WTC11 (cell line): ENCODE measurements around the gene DISC1. TPM values are rescaled to one million over a fixed set of nuclear protein-coding genes. Genes with fewer than 3 reads are reported as not detected.
"Not testable (repeated sequence)": the region's sequence is repeated elsewhere in the genome, so short reads cannot be mapped to it uniquely, and the experiment has no call there.

Experiments
- ATAC-seq: fragments of 200-7000 bp; cut with Tn5 transposase; 2 replicates; pipeline ENCODE4 v1.10.0; 2021; ENCODE audit warnings: mild to moderate bottlenecking, moderate library complexity
- CTCF ChIA-PET: fragments of 300-600 bp; sonication (Branson Sonifier 250); formaldehyde crosslinking; loops from one replicate; lab custom pipeline; 2021; ENCODE audit warnings: antibody characterized with exemption; lab: Charles Lee
- POLR2A ChIA-PET: fragments of 350-600 bp; sonication (Branson Sonifier 250); formaldehyde crosslinking; loops from one replicate; lab custom pipeline; 2021; ENCODE audit warnings: antibody characterized with exemption; lab: Charles Lee
- DNase-seq: peaks from one replicate; pipeline ENCODE4 v3.0.0; 2021; ENCODE audit warnings: low spot score
- H3K27ac Mint-ChIP-seq: 2 replicates; pipeline ENCODE4 v1.8.0; 2021; ENCODE audit warnings: mixed read lengths
- H3K27me3 Mint-ChIP-seq: 2 replicates; pipeline ENCODE4 v1.8.0; 2021; ENCODE audit warnings: low read depth, mild to moderate bottlenecking, moderate library complexity, mixed read lengths
- H3K36me3 Mint-ChIP-seq: 2 replicates; pipeline ENCODE4 v1.8.0; 2021; ENCODE audit warnings: mixed read lengths
- H3K4me1 Mint-ChIP-seq: 2 replicates; pipeline ENCODE4 v1.8.0; 2022; ENCODE audit warnings: mixed read lengths
- H3K4me3 Mint-ChIP-seq: 2 replicates; pipeline ENCODE4 v1.8.0; 2021; ENCODE audit warnings: mild to moderate bottlenecking, moderate library complexity, mixed read lengths
- H3K9me3 Mint-ChIP-seq: 2 replicates; pipeline ENCODE4 v1.8.0; 2021; ENCODE audit warnings: mixed read lengths
- CREB1 ChIP-seq: sonication (generic); formaldehyde crosslinking; IDR thresholded peaks from 2 replicates; pipeline ENCODE4 v1.8.0; 2023; ENCODE audit warnings: mild to moderate bottlenecking, missing genetic modification reagents
- GTF2I ChIP-seq: fragments of 250-450 bp; sonication (Bioruptor Pico); conservative IDR thresholded peaks from 2 replicates; pipeline ENCODE4 v1.4.0; 2021; ENCODE audit warnings: mild to moderate bottlenecking
- KAT7 ChIP-seq: sonication (generic); formaldehyde crosslinking; IDR thresholded peaks from 2 replicates; pipeline ENCODE4 v1.8.1; 2023; ENCODE audit warnings: missing genetic modification reagents, mild to moderate bottlenecking, borderline replicate concordance
- PRRX2 ChIP-seq: fragments of 250-450 bp; sonication (Bioruptor Pico); IDR thresholded peaks from 2 replicates; pipeline ENCODE4 v1.8.0; 2021; ENCODE audit warnings: mild to moderate bottlenecking
- RORB ChIP-seq: fragments of 250-450 bp; sonication (Bioruptor Pico); IDR thresholded peaks from 2 replicates; pipeline ENCODE4 v1.9.0; 2021; ENCODE audit warnings: mild to moderate bottlenecking
- ZNF396 ChIP-seq: fragments of 250-450 bp; sonication (Bioruptor Pico); IDR thresholded peaks from 2 replicates; pipeline ENCODE4 v1.8.0; 2021; ENCODE audit warnings: mild to moderate bottlenecking, moderate library complexity, borderline replicate concordance
- ZNF671 ChIP-seq: fragments of 250-450 bp; sonication (Bioruptor Pico); IDR thresholded peaks from 2 replicates; pipeline ENCODE4 v1.8.0; 2021; ENCODE audit warnings: mild to moderate bottlenecking
- total RNA-seq: library from RNA; stranded (reverse); gene quantifications from 3 replicates; pipeline ENCODE4 v1.2.3, GENCODE V29; 2021
- TF ChIP-seq, protein P1 (sequence below): sonication (generic); formaldehyde crosslinking; IDR thresholded peaks from 2 replicates; pipeline ENCODE4 v1.8.1; 2023; ENCODE audit warnings: mild to moderate bottlenecking, missing genetic modification reagents
- TF ChIP-seq, protein P2 (sequence below): sonication (generic); formaldehyde crosslinking; IDR thresholded peaks from 2 replicates; pipeline ENCODE4 v1.8.0; 2022; ENCODE audit warnings: mild to moderate bottlenecking, missing genetic modification reagents
- TF ChIP-seq, protein P3 (sequence below): sonication (generic); formaldehyde crosslinking; IDR thresholded peaks from 2 replicates; pipeline ENCODE4 v1.8.1; 2022; ENCODE audit warnings: missing genetic modification reagents, borderline replicate concordance
- TF ChIP-seq, protein P4 (sequence below): sonication (generic); formaldehyde crosslinking; IDR thresholded peaks from 2 replicates; pipeline ENCODE4 v1.8.1; 2022; ENCODE audit warnings: mild to moderate bottlenecking, moderate library complexity, missing genetic modification reagents
- TF ChIP-seq, protein P5 (sequence below): fragments of 250-450 bp; sonication (Bioruptor Pico); conservative IDR thresholded peaks from 2 replicates; pipeline ENCODE4 v1.9.0; 2021; ENCODE audit warnings: mild to moderate bottlenecking

DISC1 gene
- total RNA-seq, 1 experiment from 2014 or later: 5.5 TPM

DNA sequence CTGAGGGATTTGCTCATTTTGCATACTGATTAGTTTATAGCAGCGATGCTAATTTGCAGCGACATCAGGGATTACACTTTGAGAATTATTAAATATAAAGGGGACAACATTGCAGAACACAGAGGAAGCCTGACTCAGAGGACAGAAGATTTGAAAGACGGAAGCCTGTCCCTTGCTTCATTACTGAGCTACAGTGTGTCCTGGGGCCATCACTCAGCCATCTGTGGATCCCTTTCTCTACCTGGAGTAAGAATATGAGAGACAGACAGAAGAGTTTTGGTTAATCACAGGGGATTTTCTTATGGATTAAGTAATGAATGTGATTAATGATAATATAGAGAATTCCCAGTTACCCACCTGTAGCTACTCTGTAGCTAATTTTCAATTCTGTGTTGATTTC, 134.7 kb downstream of the DISC1 start:
- Mint-ChIP-seq H3K36me3 (no peaks in the 10 kb centered on the region), H3K9me3 (no peaks in the 10 kb centered on the region), H3K27me3 (no peaks in the 10 kb centered on the region), H3K4me3 (no peak overlapping the region), H3K4me1 (no peaks in the 10 kb centered on the region), H3K27ac (no peak overlapping the region)
- DNase-seq (no peak), ATAC-seq (no peak)
- ChIA-PET CTCF (interaction anchor here (1.5 kb wide), 1 partner anchor 45 kb away, joined by 4 read pairs; no protein-coding TSS in a partner anchor), POLR2A (no interaction called here)
- TF ChIP-seq GTF2I (CRISPR knock-in tag) (no peak), RORB (CRISPR knock-in tag) (no peak), PRRX2 (CRISPR knock-in tag) (no peak), KAT7 (CRISPR knock-in tag) (no peak)
- TF ChIP-seq, protein P1, sequence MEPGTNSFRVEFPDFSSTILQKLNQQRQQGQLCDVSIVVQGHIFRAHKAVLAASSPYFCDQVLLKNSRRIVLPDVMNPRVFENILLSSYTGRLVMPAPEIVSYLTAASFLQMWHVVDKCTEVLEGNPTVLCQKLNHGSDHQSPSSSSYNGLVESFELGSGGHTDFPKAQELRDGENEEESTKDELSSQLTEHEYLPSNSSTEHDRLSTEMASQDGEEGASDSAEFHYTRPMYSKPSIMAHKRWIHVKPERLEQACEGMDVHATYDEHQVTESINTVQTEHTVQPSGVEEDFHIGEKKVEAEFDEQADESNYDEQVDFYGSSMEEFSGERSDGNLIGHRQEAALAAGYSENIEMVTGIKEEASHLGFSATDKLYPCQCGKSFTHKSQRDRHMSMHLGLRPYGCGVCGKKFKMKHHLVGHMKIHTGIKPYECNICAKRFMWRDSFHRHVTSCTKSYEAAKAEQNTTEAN (CRISPR knock-in tag): no peak

DNA sequence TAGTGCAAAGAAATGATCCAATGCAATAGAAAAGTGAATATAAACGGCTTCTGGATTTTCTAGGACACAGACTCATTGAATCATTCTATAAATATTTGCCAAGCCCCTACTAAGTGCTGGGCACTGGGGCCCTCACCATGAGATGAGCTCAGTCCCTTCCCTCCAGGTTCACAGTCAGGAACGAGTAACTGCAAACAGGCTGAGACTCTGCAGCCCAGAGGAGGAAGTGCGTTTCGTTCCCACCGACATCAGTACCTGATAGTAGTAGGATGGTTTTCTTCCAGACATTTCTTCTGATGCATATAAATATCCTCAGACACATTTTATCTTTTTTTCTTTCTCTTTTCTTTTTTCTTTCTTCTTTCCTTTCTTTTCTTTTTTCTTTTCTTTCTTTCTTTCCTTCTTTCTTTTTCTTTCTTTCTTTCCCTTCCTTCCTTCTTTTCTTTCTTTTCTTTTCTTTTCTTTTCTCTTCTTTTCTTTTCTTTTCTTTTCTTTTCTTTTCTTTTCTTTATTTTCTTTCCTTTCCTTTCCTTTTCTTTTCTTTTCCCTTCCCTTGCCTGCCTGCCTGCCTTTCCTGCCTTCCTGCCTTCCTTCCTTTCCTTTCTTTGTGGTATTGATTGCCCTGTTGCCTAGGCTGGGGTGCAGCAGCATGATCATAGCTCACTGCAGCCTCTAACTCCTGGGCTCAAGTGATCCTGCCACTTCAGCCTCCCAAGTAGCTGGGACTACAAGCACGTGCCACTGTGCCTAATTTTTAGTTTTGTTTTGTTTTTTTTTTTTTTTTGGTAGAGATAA, 135.4 kb downstream of the DISC1 start:
- POLR2A ChIA-PET: no interaction called here
- no peak overlapping the region for H3K27ac Mint-ChIP-seq
- peak; percentile 47 for ATAC-seq
- no peaks in the 10 kb centered on the region for H3K9me3 Mint-ChIP-seq
- H3K4me1 Mint-ChIP-seq: no peaks in the 10 kb centered on the region
- no peak for DNase-seq
- no peak overlapping the region for H3K4me3 Mint-ChIP-seq
- TF ChIP-seq, protein P2, sequence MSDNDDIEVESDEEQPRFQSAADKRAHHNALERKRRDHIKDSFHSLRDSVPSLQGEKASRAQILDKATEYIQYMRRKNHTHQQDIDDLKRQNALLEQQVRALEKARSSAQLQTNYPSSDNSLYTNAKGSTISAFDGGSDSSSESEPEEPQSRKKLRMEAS (CRISPR knock-in tag): no peak
- TF ChIP-seq, protein P3, sequence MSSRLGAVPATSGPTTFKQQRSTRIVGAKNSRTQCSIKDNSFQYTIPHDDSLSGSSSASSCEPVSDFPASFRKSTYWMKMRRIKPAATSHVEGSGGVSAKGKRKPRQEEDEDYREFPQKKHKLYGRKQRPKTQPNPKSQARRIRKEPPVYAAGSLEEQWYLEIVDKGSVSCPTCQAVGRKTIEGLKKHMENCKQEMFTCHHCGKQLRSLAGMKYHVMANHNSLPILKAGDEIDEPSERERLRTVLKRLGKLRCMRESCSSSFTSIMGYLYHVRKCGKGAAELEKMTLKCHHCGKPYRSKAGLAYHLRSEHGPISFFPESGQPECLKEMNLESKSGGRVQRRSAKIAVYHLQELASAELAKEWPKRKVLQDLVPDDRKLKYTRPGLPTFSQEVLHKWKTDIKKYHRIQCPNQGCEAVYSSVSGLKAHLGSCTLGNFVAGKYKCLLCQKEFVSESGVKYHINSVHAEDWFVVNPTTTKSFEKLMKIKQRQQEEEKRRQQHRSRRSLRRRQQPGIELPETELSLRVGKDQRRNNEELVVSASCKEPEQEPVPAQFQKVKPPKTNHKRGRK (CRISPR knock-in tag): 0 out of 2 replicates have a peak, but pooled peaks have one; percentile 62
- TF ChIP-seq, all 79 proteins: peak for 1
- Mint-ChIP-seq H3K27me3 (no peaks in the 10 kb centered on the region), H3K36me3 (no peaks in the 10 kb centered on the region)
- CTCF ChIA-PET: interaction anchor here (1.5 kb wide), 1 partner anchor 44 kb away, joined by 4 read pairs; no protein-coding TSS in a partner anchor

DNA sequence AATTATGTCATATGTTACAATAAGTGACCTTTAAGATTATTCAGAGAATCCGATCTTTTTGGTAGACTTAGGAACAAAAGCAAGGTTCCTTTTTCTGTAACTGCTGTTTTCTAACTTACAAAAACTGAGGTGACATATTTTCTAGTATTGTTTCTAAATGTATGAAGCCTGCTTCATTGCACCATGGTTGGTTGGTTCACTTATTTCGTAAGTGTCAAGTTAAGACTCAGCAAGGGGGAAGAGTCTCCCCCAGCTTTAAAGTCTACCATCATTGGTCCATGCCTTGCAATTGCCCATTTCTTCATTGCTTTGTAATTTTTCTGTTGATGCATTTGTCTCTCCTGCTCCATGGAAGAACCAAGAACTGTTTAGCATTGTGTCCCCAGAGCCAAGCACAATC, 136.9 kb downstream of the DISC1 start:
- no peaks in the 10 kb centered on the region for H3K27me3 Mint-ChIP-seq
- ATAC-seq (no peak), DNase-seq (no peak)
- no peaks in the 10 kb centered on the region for H3K9me3 Mint-ChIP-seq
- no peak overlapping the region for H3K27ac Mint-ChIP-seq
- ChIA-PET POLR2A (no interaction called here), CTCF (interaction anchor here (1.1 kb wide), 1 partner anchor 43 kb away, joined by 7 read pairs; no protein-coding TSS in a partner anchor)
- H3K36me3 Mint-ChIP-seq: no peaks in the 10 kb centered on the region
- TF ChIP-seq ZNF671 (CRISPR knock-in tag) (no peak), ZNF396 (no peak), CREB1 (CRISPR knock-in tag) (no peak)
- TF ChIP-seq, protein P4, sequence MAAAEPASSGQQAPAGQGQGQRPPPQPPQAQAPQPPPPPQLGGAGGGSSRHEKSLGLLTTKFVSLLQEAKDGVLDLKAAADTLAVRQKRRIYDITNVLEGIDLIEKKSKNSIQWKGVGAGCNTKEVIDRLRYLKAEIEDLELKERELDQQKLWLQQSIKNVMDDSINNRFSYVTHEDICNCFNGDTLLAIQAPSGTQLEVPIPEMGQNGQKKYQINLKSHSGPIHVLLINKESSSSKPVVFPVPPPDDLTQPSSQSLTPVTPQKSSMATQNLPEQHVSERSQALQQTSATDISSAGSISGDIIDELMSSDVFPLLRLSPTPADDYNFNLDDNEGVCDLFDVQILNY (CRISPR knock-in tag): no peak
- TF ChIP-seq, protein P5, sequence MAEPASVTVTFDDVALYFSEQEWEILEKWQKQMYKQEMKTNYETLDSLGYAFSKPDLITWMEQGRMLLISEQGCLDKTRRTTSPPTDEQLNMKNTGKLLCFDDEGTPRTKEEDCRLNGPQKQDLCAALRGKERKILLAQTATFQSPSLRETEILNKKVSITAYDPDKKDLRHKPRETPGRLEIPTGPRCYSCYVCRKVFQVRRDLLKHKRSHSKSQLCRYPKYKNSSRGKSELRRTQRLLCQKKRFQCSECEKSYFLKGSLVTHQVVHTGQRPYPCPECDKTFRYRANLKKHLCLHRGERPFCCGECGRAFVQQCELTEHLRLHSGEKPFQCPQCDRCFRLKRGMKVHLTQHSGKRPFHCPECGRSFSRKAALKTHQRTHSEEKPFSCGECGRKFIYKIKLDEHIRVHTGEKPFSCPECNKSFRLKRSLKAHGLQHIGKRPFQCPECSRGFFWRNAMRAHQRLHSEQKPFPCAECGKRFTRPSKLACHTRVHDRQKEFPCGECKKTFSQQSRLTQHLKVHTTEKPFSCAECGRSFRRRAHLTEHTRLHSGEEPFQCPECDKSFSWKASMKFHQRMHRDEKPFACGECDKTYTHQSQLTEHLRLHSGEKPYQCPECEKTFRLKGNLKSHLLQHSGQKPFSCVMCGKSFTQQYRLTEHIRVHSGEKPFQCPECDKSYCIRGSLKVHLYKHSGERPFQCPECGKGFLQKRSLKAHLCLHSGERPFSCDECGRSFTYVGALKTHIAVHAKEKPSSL (CRISPR knock-in tag): no peak
- no peaks in the 10 kb centered on the region for H3K4me1 Mint-ChIP-seq
- no peak overlapping the region for H3K4me3 Mint-ChIP-seq

DNA sequence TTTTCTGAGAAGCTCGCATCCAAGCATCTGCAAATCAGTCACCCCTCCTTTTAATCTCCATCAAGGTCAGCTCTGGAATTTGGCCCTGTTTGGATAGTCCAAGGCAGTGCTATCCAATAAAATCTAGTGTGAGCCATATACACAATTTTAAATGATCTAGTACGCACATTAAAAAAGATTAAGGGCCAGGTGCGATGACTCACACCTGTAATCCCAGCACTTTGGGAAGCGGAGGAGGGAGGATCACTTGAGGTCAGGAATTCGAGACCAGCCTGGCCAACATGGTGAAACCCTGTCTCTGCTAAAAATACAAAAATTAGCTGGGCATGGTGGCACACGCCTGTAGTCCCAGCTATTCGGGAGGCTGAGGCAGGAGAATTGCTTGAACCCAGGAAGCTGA, 139.2 kb downstream of the DISC1 start:
- H3K4me3 Mint-ChIP-seq, ATAC-seq, H3K27ac Mint-ChIP-seq, DNase-seq, H3K36me3 Mint-ChIP-seq, H3K27me3 Mint-ChIP-seq, H3K9me3 Mint-ChIP-seq, POLR2A ChIA-PET: not testable (repeated sequence)
- CTCF ChIA-PET: interaction anchor here (0.6 to 5.5 kb wide), 3 partner anchors 9 to 1268 kb away, joined by 3 to 41 read pairs (median 3); no protein-coding TSS in a partner anchor
- peaks cover 11% of the 10 kb centered on the region for H3K4me1 Mint-ChIP-seq
